C4-2B (cell line): ENCODE measurements around the gene SCYGR4.

Source experiments
- ZFX ChIP-seq: fragments of 450-650 bp; IDR thresholded peaks from 2 replicates; pipeline ENCODE4 v1.6.1; 2017
- TF ChIP-seq, protein P1 (sequence below): fragments of 450-650 bp; conservative IDR thresholded peaks from 2 replicates; pipeline ENCODE4 v1.5.1; 2017; ENCODE audit warnings: mild to moderate bottlenecking

- TF ChIP-seq, protein P1, sequence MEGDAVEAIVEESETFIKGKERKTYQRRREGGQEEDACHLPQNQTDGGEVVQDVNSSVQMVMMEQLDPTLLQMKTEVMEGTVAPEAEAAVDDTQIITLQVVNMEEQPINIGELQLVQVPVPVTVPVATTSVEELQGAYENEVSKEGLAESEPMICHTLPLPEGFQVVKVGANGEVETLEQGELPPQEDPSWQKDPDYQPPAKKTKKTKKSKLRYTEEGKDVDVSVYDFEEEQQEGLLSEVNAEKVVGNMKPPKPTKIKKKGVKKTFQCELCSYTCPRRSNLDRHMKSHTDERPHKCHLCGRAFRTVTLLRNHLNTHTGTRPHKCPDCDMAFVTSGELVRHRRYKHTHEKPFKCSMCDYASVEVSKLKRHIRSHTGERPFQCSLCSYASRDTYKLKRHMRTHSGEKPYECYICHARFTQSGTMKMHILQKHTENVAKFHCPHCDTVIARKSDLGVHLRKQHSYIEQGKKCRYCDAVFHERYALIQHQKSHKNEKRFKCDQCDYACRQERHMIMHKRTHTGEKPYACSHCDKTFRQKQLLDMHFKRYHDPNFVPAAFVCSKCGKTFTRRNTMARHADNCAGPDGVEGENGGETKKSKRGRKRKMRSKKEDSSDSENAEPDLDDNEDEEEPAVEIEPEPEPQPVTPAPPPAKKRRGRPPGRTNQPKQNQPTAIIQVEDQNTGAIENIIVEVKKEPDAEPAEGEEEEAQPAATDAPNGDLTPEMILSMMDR, result no peak
- no peak for TF ChIP-seq ZFX
These were observed at the start of gene SCYGR4 for GRCh38 chr2:227617316-227618230.
